ENCODE data around the gene ZNF629.

The ZNF629 gene

DNA sequence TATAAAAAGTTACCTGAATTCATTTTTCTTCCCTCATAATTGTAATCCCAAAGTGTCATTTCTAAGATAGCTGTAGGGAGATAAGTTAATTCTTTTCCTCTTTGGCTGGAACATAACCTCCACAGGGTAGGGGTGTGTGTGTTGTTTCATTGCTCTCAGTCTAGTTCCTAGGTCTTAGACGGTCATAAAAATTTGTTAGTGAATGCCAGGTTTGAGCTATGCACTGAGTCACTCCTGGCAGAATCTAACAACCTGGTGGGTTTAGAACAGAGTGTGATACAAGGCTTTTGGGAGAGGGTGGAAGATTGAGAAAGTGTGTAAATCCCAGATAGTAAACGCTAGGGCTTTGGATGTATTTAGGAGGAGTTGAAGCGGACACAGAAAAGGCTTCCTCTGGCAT lies 39.7 kb downstream of the ZNF629 start:
- no peak for DNase-seq

DNA sequence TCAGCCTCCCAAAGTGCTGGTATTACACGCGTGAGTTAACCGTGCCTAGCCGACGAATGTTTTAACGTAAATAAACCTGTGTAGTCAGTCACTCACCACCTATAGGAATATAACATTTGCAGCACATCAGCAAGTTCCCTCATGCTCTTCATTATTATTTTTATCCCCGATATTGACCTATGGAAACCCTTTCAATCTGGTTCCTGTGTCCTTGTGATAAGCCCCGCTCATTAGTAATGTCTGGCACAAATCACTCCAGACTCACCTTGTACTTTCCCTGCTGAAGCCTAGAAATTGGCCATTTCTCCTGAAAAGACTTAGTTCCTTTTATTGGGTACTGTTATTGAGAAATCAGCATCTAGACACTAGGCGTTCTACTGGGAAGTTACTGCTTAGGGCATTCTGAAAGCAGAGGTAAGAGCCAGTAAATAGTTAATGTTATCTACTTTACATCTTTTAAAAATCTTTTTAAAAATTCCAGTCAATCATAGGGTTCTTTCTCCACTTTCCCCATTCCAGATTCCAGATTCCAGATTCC lies 40.3 kb downstream of the ZNF629 start:
- no peak for DNase-seq

GRCh38 chr16:30745082-30745481 lies 41.9 kb downstream of the ZNF629 start:
- DNase-seq: no peak

DNA sequence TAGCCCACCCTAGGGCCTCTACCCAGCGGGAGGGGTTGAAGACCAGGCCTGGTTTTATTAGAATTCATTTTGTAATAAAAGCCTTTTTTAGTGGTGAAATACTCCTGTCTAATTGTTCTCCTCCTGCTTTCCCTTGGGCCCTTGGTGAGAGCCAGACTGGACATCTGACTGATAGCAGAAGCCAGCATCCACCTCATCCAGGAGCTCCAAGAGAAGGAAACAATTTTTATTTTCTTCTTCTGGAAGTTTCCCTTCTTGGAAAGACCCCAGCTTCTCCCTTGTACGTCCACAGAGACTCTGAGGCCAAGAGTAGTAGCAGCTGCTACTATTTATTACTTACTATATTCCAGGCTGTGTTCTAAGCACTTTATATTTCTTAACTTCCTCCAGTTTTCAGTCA lies 42.8 kb downstream of the ZNF629 start:
- DNase-seq: no peak

GRCh38 chr16:30743716-30744115 lies 43.3 kb downstream of the ZNF629 start:
- no peak for DNase-seq

GRCh38 chr16:30741461-30741914 lies 45.5 kb downstream of the ZNF629 start:
- DNase-seq: no peak

GRCh38 chr16:30740364-30741251 lies 46.4 kb downstream of the ZNF629 start:
- no peak for DNase-seq

- DNase-seq: no peak
These were observed 47.7 kb downstream of the ZNF629 start for GRCh38 chr16:30738984-30739951.

GRCh38 chr16:30737794-30738648 lies 49.0 kb downstream of the ZNF629 start:
- DNase-seq: no peak

GRCh38 chr16:30736995-30737793 lies 49.8 kb downstream of the ZNF629 start:
- DNase-seq: no peak

GRCh38 chr16:30731411-30731810 lies 55.6 kb downstream of the ZNF629 start:
- DNase-seq: no peak

- DNase-seq: peak in 1 of 2 donors; percentile 1
These were observed 57.9 kb downstream of the ZNF629 start for GRCh38 chr16:30728899-30729672.

Measured in hippocampal formation (tissue), 2 donors.